Activated T-helper 1 cell treated with anti-CD3 and anti-CD28 coated beads, Interleukin-12 subunit alpha, Interleukin-12 subunit beta, Interleukin-2, Interleukin-4 antibody, amounts not matched to agents 30 ng/mL and 10 ng/mL and 1 ng/mL, durations not matched to agents 14 hours and 24 hours and 36 hours (primary cell): Measurements from ENCODE around the gene SEPTIN7. TPM values are rescaled to one million over a fixed set of nuclear protein-coding genes. Genes with fewer than 3 reads are reported as not detected.
A peak's percentile ranks its signal among the peaks of the same experiment; 100 is the strongest.

Experiments
- DNase-seq: peaks from one replicate; pipeline ENCODE4 v3.0.0; 2021; ENCODE audit warnings: low spot score
- H3K27ac Mint-ChIP-seq: one replicate; pipeline ENCODE4 v1.8.0; 2021; ENCODE audit warnings: mild to moderate bottlenecking, mixed read lengths
- H3K27me3 Mint-ChIP-seq: one replicate; pipeline ENCODE4 v1.8.0; 2022; ENCODE audit warnings: mild to moderate bottlenecking, moderate library complexity, mixed read lengths; ENCODE audit not compliant: insufficient read depth
- H3K36me3 Mint-ChIP-seq: one replicate; pipeline ENCODE4 v1.8.0; 2021; ENCODE audit warnings: low read depth, mixed read lengths
- H3K4me1 Mint-ChIP-seq: one replicate; pipeline ENCODE4 v1.8.0; 2021; ENCODE audit warnings: low read depth, mixed read lengths
- H3K4me3 Mint-ChIP-seq: one replicate; pipeline ENCODE4 v1.8.0; 2021; ENCODE audit warnings: mild to moderate bottlenecking, moderate library complexity, mixed read lengths
- H3K9me3 Mint-ChIP-seq: one replicate; pipeline ENCODE4 v1.8.0; 2021; ENCODE audit warnings: mixed read lengths
- intact Hi-C: fragments of 100-400 bp; cut with micrococcal nuclease; formaldehyde crosslinking; loops from one replicate; pipeline ENCODE4 v1.15.1; 2024
- total RNA-seq: library from RNA; stranded (reverse); gene quantifications from 2 replicates; pipeline ENCODE4 v1.2.3, GENCODE V29; 2022

The SEPTIN7 gene
- total RNA-seq, 1 donor from 2014 or later = 223 TPM

DNA sequence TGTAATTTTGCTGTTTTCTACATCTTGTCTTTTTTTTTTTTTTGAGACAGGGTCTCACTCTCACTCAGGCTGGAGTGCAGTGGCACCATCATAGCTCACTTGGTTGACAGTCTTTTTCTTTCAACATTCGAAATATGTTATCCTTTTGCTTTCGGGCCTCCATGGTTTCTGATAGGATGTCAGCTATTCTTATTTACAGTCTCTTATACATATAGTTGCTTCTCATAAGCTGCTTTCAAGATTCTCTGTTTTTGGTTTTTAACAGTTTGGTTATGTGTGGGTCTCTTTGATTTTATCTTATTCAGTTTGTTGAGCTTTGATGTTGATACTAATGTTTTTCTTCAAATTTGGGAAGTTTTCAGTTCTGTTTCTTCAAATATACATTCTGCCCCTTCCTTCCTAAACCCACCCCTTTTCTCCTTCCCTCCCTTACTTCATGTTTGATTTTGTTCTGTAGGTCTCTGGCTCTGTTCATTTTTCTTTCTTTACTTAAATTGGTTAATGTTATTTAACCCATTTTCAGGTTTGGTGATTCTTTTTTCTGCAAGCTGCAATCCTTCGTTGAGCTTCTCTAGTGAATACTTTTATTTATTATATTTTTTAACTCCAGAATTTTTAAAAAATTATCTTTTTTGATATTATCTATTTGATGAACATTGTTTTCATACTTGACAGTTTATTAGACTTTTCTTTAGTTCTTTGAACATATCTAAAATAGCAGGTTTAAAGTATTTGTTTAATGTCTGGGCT lies 19.3 kb downstream of the SEPTIN7 start:
- Mint-ChIP-seq H3K27me3 (no peaks in the 10 kb centered on the region), H3K27ac (peak overlapping the region; percentile 73), H3K9me3 (peaks cover 13% of the 10 kb centered on the region), H3K4me1 (peaks cover 64% of the 10 kb centered on the region), H3K36me3 (peaks cover 20% of the 10 kb centered on the region), H3K4me3 (peak overlapping the region; percentile 9)
- DNase-seq = no peak
- intact Hi-C loops = loop anchor here (5.0 to 10.0 kb wide), 2 partner anchors 1522 to 1625 kb away; partner anchors contain the start of gene ELMO1

DNA sequence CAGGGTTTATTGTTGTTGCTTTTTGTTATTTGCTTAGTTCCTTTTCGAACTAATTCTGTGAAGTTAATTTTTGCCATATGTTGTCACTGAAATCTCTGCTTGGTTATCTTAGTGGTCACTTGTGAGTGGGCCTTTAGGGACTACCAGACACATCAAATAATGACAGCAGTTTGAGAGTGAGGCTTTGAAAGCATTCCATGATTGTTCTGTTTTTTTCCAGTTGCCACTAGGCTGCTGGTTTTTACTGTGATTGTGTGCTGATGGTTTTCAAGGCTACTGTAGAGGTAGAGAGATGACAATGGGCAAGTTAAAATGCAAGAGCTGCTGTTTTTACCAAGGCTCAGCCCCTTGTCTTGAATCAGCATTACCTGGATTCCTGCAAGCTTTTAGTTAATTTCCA lies 20.0 kb downstream of the SEPTIN7 start:
- Mint-ChIP-seq H3K9me3 (peaks cover 13% of the 10 kb centered on the region), H3K36me3 (peaks cover 20% of the 10 kb centered on the region), H3K27ac (no peak overlapping the region), H3K27me3 (no peaks in the 10 kb centered on the region), H3K4me3 (no peak overlapping the region), H3K4me1 (peaks cover 56% of the 10 kb centered on the region)
- intact Hi-C loops = no loop called here
- DNase-seq = no peak

DNA sequence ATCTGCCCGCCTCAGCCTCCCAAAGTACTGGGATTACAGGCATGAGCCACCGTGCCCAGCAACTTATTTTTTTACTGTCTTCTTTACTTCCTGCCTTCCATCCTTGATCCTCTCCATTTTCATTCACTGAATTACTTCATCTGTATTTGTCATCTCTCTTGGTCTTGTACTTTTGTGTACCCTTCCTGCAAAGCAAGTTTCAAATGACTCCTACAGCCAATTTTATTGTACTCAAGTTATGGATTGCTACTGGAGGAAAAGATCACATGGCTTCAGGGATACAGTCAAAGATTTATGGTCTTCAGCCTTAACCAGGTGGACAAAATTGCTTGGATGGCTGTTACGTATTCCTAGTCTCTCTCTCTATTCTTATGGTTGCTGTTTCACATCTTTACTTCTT lies 22.6 kb downstream of the SEPTIN7 start:
- Mint-ChIP-seq H3K27ac (peak overlapping the region; percentile 27), H3K4me1 (peaks cover 32% of the 10 kb centered on the region), H3K9me3 (peaks cover 13% of the 10 kb centered on the region), H3K27me3 (no peaks in the 10 kb centered on the region), H3K4me3 (no peak overlapping the region), H3K36me3 (peaks cover 10% of the 10 kb centered on the region)
- no peak for DNase-seq
- intact Hi-C loops = no loop called here

DNA sequence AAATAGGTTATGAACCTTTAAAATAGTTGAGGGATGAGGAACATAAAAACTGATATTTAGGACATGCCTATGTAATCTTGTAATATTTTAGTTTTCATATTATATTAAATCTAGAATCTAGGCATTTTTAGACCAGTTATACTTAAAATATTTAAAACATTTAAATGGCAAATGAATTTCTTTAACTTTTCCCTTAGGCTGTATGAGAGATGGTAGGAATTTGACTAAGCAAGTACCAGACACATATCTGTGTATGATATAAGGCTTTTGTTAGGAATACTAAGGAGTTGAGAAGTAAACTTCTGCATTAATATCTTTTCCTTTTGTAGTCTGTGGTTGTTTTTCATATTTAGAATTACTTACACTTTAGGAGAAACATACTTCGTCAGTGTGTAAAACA lies 25.1 kb downstream of the SEPTIN7 start:
- intact Hi-C loops = no loop called here
- Mint-ChIP-seq H3K4me3 (no peak overlapping the region), H3K27me3 (no peaks in the 10 kb centered on the region), H3K27ac (no peak overlapping the region), H3K36me3 (peaks cover 5% of the 10 kb centered on the region), H3K9me3 (no peaks in the 10 kb centered on the region), H3K4me1 (peaks cover 23% of the 10 kb centered on the region)
- no peak for DNase-seq

- Mint-ChIP-seq H3K9me3 (no peaks in the 10 kb centered on the region), H3K4me3 (no peak overlapping the region), H3K36me3 (peaks cover 6% of the 10 kb centered on the region), H3K27me3 (no peaks in the 10 kb centered on the region), H3K27ac (no peak overlapping the region), H3K4me1 (peaks cover 27% of the 10 kb centered on the region)
- intact Hi-C loops = no loop called here
- no peak for DNase-seq
Observed at GRCh38 chr7:35826751-35827150, 25.9 kb downstream of the SEPTIN7 start.

GRCh38 chr7:35828817-35829216 lies 28.0 kb downstream of the SEPTIN7 start:
- H3K27me3 Mint-ChIP-seq = no peaks in the 10 kb centered on the region
- H3K4me3 Mint-ChIP-seq = no peak overlapping the region
- no peak overlapping the region for H3K27ac Mint-ChIP-seq
- H3K9me3 Mint-ChIP-seq = no peaks in the 10 kb centered on the region
- peaks cover 12% of the 10 kb centered on the region for H3K36me3 Mint-ChIP-seq
- DNase-seq = no peak
- intact Hi-C loops = no loop called here
- H3K4me1 Mint-ChIP-seq = peaks cover 26% of the 10 kb centered on the region

- Mint-ChIP-seq H3K4me1 (peaks cover 38% of the 10 kb centered on the region), H3K36me3 (peaks cover 23% of the 10 kb centered on the region), H3K27ac (no peak overlapping the region), H3K27me3 (no peaks in the 10 kb centered on the region), H3K9me3 (no peaks in the 10 kb centered on the region), H3K4me3 (no peak overlapping the region)
- intact Hi-C loops = no loop called here
- no peak for DNase-seq
Observed at GRCh38 chr7:35831208-35831607, 30.4 kb downstream of the SEPTIN7 start.

- Mint-ChIP-seq H3K4me1 (peaks cover 15% of the 10 kb centered on the region), H3K27me3 (no peaks in the 10 kb centered on the region), H3K27ac (no peak overlapping the region), H3K36me3 (peaks cover 19% of the 10 kb centered on the region), H3K9me3 (no peaks in the 10 kb centered on the region), H3K4me3 (no peak overlapping the region)
- no peak for DNase-seq
- intact Hi-C loops = loop anchor here (1.0 kb wide), 1 partner anchor 22 kb away; no protein-coding TSS in a partner anchor
Observed at GRCh38 chr7:35839860-35840854, 39.3 kb downstream of the SEPTIN7 start.

DNA sequence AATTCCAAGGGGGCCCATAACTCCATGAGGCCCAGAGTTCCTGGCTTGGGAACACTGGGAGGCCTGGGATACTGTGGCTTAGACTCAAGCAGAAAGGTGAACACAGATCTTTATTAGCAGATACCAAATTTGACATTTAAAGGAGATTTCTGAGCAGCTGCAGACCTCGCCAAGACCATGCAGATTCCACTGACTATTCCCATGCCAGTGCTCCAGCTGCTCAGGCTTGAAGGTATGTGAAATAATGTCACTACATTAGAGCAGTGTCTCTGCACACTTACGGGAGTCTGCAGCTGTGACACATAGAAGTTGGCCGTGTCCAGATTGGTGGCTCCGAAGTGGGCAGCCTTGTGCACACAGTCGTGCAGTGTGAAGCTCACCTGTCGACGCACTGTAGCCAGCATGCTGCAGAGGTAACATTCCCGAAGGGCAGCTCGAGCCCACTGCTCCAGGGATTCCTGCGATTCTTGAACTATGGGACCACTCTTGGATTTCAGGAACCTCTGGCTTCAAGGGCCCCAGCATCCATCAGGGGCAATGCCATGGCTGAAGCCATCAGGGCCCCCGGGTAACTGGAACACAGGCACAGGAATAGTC lies 46.1 kb downstream of the SEPTIN7 start:
- Mint-ChIP-seq H3K27ac (no peak overlapping the region), H3K4me1 (peaks cover 9% of the 10 kb centered on the region), H3K36me3 (peaks cover 21% of the 10 kb centered on the region), H3K9me3 (no peaks in the 10 kb centered on the region), H3K27me3 (no peaks in the 10 kb centered on the region), H3K4me3 (no peak overlapping the region)
- DNase-seq = no peak
- intact Hi-C loops = no loop called here

- no peaks in the 10 kb centered on the region for H3K9me3 Mint-ChIP-seq
- peaks cover 11% of the 10 kb centered on the region for H3K4me1 Mint-ChIP-seq
- intact Hi-C loops = no loop called here
- no peak for DNase-seq
- H3K4me3 Mint-ChIP-seq = no peak overlapping the region
- H3K36me3 Mint-ChIP-seq = peaks cover 30% of the 10 kb centered on the region
- H3K27ac Mint-ChIP-seq = no peak overlapping the region
- no peaks in the 10 kb centered on the region for H3K27me3 Mint-ChIP-seq
Observed at GRCh38 chr7:35848725-35849124, 47.9 kb downstream of the SEPTIN7 start.

DNA sequence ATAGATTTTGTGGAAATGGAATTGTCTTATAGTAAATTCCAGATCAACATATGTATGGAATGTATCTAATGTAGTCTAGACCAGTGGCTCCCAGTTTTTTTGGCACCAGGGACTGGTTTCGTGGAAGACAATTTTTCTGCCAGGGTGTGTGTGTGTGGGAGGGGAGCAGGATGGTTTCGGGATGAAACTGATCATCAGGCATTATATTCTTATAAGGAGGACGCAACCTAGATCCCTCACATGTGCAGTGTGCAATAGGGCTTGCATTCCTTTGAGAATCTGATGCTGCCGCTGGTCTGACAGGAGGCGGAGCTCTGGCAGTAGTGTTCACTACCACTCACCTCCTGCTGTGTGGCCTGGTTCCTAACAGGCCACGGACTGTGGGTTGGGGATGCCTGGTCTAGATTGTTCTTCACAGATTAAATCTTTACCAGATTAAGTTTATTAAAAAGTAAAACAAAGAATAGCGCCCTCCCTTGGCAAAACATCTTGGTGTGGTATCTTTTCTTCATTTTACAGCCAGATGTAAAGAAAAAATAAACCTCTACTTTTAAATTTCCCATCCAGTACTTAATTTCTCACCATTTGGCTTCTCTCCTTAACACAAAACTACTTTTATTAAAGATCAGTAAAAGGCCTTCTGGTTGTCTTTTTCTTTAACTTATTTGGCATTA lies 48.4 kb downstream of the SEPTIN7 start:
- H3K27ac Mint-ChIP-seq = no peak overlapping the region
- no peak overlapping the region for H3K4me3 Mint-ChIP-seq
- intact Hi-C loops = no loop called here
- peaks cover 11% of the 10 kb centered on the region for H3K4me1 Mint-ChIP-seq
- peaks cover 30% of the 10 kb centered on the region for H3K36me3 Mint-ChIP-seq
- no peak for DNase-seq
- H3K27me3 Mint-ChIP-seq = no peaks in the 10 kb centered on the region
- no peaks in the 10 kb centered on the region for H3K9me3 Mint-ChIP-seq

DNA sequence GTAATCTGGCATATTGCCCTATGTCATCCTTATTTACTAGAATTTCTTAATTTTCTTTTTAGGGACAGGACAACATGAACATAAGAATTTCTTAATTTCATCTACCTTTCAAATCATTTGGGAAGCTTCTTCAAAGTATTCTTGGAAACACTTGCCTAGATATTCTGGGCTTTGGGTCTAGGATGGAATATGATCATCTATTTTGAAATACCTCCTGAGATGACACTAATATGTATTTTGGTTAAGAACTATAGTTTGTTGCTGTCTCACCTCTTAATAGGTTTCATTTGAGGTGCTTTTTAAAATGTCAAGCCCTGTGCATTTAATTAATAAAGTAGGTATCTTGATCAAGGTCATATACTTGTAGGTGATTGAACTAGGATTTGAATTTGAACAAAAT lies 49.1 kb downstream of the SEPTIN7 start:
- H3K27ac Mint-ChIP-seq = no peak overlapping the region
- intact Hi-C loops = loop anchor here (2.0 kb wide), 1 partner anchor 47 kb away; no protein-coding TSS in a partner anchor
- H3K36me3 Mint-ChIP-seq = peaks cover 30% of the 10 kb centered on the region
- H3K4me3 Mint-ChIP-seq = no peak overlapping the region
- no peaks in the 10 kb centered on the region for H3K27me3 Mint-ChIP-seq
- no peaks in the 10 kb centered on the region for H3K9me3 Mint-ChIP-seq
- DNase-seq = no peak
- peaks cover 11% of the 10 kb centered on the region for H3K4me1 Mint-ChIP-seq
